ENCODE measurements around the gene MYBBP1A. TPM values are rescaled to one million over a fixed set of nuclear protein-coding genes. Genes with fewer than 3 reads are reported as not detected.

MYBBP1A gene
- total and polyA plus RNA-seq, 2 of the 8 experiments (the other 6 are each of a cell fraction or from before 2014, with no cell fraction given) = 46.8 to 151 TPM

- no peak overlapping the region for H2BK20ac ChIP-seq (ENCODE audit: low read length)
- H3K23me2 ChIP-seq (ENCODE audit: low read depth, low read length) = 0 out of 2 replicates have a peak, but pooled peaks cover 2% of the 10 kb centered on the region
- H3K27me3 ChIP-seq (replicated peaks in 1 of 4; ENCODE audit: control insufficient read depth in 3 of 4, extremely low read depth in 1 of 4, insufficient read depth in 3 of 4, low read length in 3 of 4) = peaks cover 11 to 15% (median 15%) of the 10 kb centered on the region in 4 experiments
- H3K9ac ChIP-seq (replicated peaks in 1 of 4; ENCODE audit: extremely low read depth in 1 of 4, low read depth in 3 of 4, low read length in 3 of 4) = no peak overlapping the region
- no peak for DNase-seq (ENCODE audit: low read depth in 1 of 2, low spot score in 2 of 2)
- no peak for FAIRE-seq
- no peak overlapping the region for H3K14ac ChIP-seq (ENCODE audit: insufficient read length)
- CTCF ChIA-PET (ENCODE audit: partially characterized antibody) = interaction anchor here (0.7 to 2.9 kb wide), 6 partner anchors 9 to 93 kb away, joined by 3 to 9 read pairs (median 4); no protein-coding TSS in a partner anchor
- no peaks in the 10 kb centered on the region for H3K79me2 ChIP-seq (ENCODE audit: control insufficient read depth in 1 of 2, insufficient read depth in 2 of 2, low read length in 2 of 2)
- no peaks in the 10 kb centered on the region for H3K9me3 ChIP-seq (ENCODE audit: insufficient read depth in 2 of 2, low read depth in 1 of 2, low read length in 1 of 2)
- no peak overlapping the region for H2AK5ac ChIP-seq (ENCODE audit: low read depth, low read length)
- WGBS, 2 experiments (ENCODE audit: extremely low coverage in 1 of 2, insufficient coverage in 1 of 2, insufficient read length in 1 of 2, insufficient replicate concordance in 2 of 2, low coverage in 1 of 2, low lambda C conversion rate in 2 of 2, missing lambda C conversion rate in 1 of 2) = 90% methylated on average over 5 of the region's 5 CpGs; no CpG with 5 or more reads in 1 of the 2 experiments
- no peak overlapping the region for H3K4me3 ChIP-seq (ENCODE audit: extremely low read depth in 1 of 4, insufficient read depth in 2 of 4, low read depth in 3 of 4, low read length in 4 of 4)
- H4K91ac ChIP-seq (replicated peaks; ENCODE audit: insufficient read length, low read length) = no peak overlapping the region
- H2BK120ac ChIP-seq (replicated peaks; ENCODE audit: low read depth, low read length) = no peak overlapping the region
- H4K20me1 ChIP-seq (replicated peaks in 1 of 2; ENCODE audit: control insufficient read depth in 1 of 2, insufficient read depth in 2 of 2, low read length in 2 of 2) = peaks cover 0 to under 1% of the 10 kb centered on the region in 2 experiments
- no peak overlapping the region for H3K4ac ChIP-seq (replicated peaks; ENCODE audit: insufficient read length, low read depth, low read length)
- no peaks in the 10 kb centered on the region for H3K36me3 ChIP-seq (ENCODE audit: control insufficient read depth in 2 of 4, insufficient read depth in 4 of 4, low read length in 3 of 4)
- no peak overlapping the region for H2BK5ac ChIP-seq (ENCODE audit: low read depth, low read length)
- H4K8ac ChIP-seq (ENCODE audit: extremely low read depth, insufficient read depth, low read length) = no peak overlapping the region
- TF ChIP-seq RNF2 (IDR thresholded peaks at IDR 0.05; ENCODE audit: borderline replicate concordance, low read depth, low read length, missing control alignments, poor library complexity, severe bottlenecking) (no peak), CTBP2 (IDR thresholded peaks at IDR 0.05; ENCODE audit: borderline replicate concordance, insufficient read depth, insufficient read length, low read length) (no peak), SIX5 (IDR thresholded peaks at IDR 0.05; ENCODE audit: low read depth, low read length) (no peak), E2F6 (IDR thresholded peaks at IDR 0.05) (no peak)
- H3K4me2 ChIP-seq (ENCODE audit: insufficient read depth in 1 of 2, low read depth in 2 of 2, low read length in 2 of 2) = no peak overlapping the region
- H3K27ac ChIP-seq (ENCODE audit: low read depth, low read length) = no peak overlapping the region
- no peak overlapping the region for H2AFZ ChIP-seq (ENCODE audit: low read length)
- no peak overlapping the region for H2BK12ac ChIP-seq (ENCODE audit: low read depth, low read length)
- H3K56ac ChIP-seq (replicated peaks; ENCODE audit: insufficient read length, low read depth, low read length) = no peak overlapping the region
- POLR2A ChIA-PET (ENCODE audit: partially characterized antibody) = interaction anchor here (0.9 kb wide), 1 partner anchor 261 kb away, joined by 3 read pairs; no protein-coding TSS in a partner anchor
- no peak overlapping the region for H3K23ac ChIP-seq (ENCODE audit: insufficient read length)
- H3K18ac ChIP-seq (ENCODE audit: extremely low read depth, low read length) = no peak overlapping the region
- no peak overlapping the region for H2BK15ac ChIP-seq (ENCODE audit: low read length)
- H4K5ac ChIP-seq (ENCODE audit: insufficient read length, low read depth, low read length) = no peak overlapping the region
- H3K4me1 ChIP-seq (replicated peaks in 1 of 4; ENCODE audit: control insufficient read depth in 3 of 4, insufficient read depth in 4 of 4, low read length in 3 of 4) = peaks cover 0 to 5% (median 1%) of the 10 kb centered on the region in 4 experiments; a peak in 1 of 7 replicates
- no peaks in the 10 kb centered on the region; the same call in 1 of the 2 replicates for H3K79me1 ChIP-seq (ENCODE audit: low read depth, low read length)
Observed at GRCh38 chr17:4505187-4505586, 50.0 kb downstream of the MYBBP1A start.
